MM.1S (cell line): ENCODE results near the gene GPR183.

Source experiments
- DNase-seq: peaks from one replicate; pipeline ENCODE4 v3.0.0-alpha.2; 2015
- H2AFZ ChIP-seq: fragments of 300-600 bp; sonication (generic); 2 replicates; pipeline ENCODE4 v1.6.0; 2016; ENCODE audit warnings: antibody characterized with exemption, low read length
- H3F3A ChIP-seq: fragments of 300-600 bp; sonication (generic); 2 replicates; pipeline ENCODE4 v1.6.1; 2016; ENCODE audit warnings: mild to moderate bottlenecking, antibody characterized with exemption, low read length, moderate library complexity, mixed read lengths; ENCODE audit not compliant: insufficient read depth
- H3K27ac ChIP-seq: fragments of 300-600 bp; sonication (generic); 2 replicates; pipeline ENCODE4 v1.5.1; 2016; ENCODE audit warnings: mild to moderate bottlenecking, low read length
- H3K27me3 ChIP-seq: fragments of 300-600 bp; sonication (generic); replicated peaks from 2 replicates; pipeline ENCODE4 v1.6.0; 2016; ENCODE audit warnings: low read length; ENCODE audit not compliant: insufficient read depth
- H3K36me3 ChIP-seq: fragments of 300-600 bp; sonication (generic); replicated peaks from 2 replicates; pipeline ENCODE4 v1.6.1; 2016; ENCODE audit warnings: mild to moderate bottlenecking, low read length, mixed read lengths; ENCODE audit not compliant: insufficient read depth
- H3K4me1 ChIP-seq: fragments of 300-600 bp; sonication (generic); 2 replicates; pipeline ENCODE4 v1.6.1; 2016; ENCODE audit warnings: low read length, mixed read lengths
- H3K4me2 ChIP-seq: fragments of 300-600 bp; sonication (generic); 2 replicates; pipeline ENCODE4 v1.6.0; 2016; ENCODE audit warnings: low read depth, low read length
- H3K4me3 ChIP-seq: fragments of 300-600 bp; sonication (generic); 2 replicates; pipeline ENCODE4 v1.5.1; 2016; ENCODE audit warnings: low read length, mixed read lengths
- H3K79me2 ChIP-seq: fragments of 300-600 bp; sonication (generic); 2 replicates; pipeline ENCODE4 v1.6.1; 2016; ENCODE audit warnings: mixed run types, low read length, mixed read lengths
- H3K9ac ChIP-seq: fragments of 300-600 bp; sonication (generic); 2 replicates; pipeline ENCODE4 v1.6.1; 2016; ENCODE audit warnings: low read length, mixed read lengths
- H3K9me2 ChIP-seq: fragments of 300-600 bp; sonication (generic); replicated peaks from 2 replicates; pipeline ENCODE4 v1.6.1; 2016; ENCODE audit warnings: mild to moderate bottlenecking, low read length, mixed read lengths; ENCODE audit not compliant: insufficient read depth
- H3K9me3 ChIP-seq: fragments of 300-600 bp; sonication (generic); replicated peaks from 2 replicates; pipeline ENCODE4 v1.6.1; 2016; ENCODE audit warnings: mild to moderate bottlenecking, low read length, mixed read lengths; ENCODE audit not compliant: insufficient read depth
- H4K20me1 ChIP-seq: fragments of 300-600 bp; sonication (generic); 2 replicates; pipeline ENCODE4 v1.6.1; 2016; ENCODE audit warnings: mild to moderate bottlenecking, low read length, moderate library complexity, mixed read lengths; ENCODE audit not compliant: insufficient read depth
- EZH2 ChIP-seq: fragments of 300-600 bp; sonication (generic); optimal IDR thresholded peaks from 2 replicates; pipeline ENCODE3; 2017; ENCODE audit warnings: low read depth, mild to moderate bottlenecking, antibody characterized with exemption, low read length, mixed read lengths
- EZH2phosphoT487 ChIP-seq: fragments of 300-600 bp; sonication (generic); IDR thresholded peaks from 2 replicates; pipeline ENCODE4 v1.6.1; 2018; ENCODE audit warnings: antibody characterized with exemption, low read length
- TF ChIP-seq, protein P1 (sequence below): fragments of 300-600 bp; sonication (generic); IDR thresholded peaks from 2 replicates; pipeline ENCODE4 v1.5.1; 2016; ENCODE audit warnings: antibody characterized with exemption, low read length, mixed read lengths

Gene GPR183

GRCh38 chr13:99273128-99273527 lies 34.1 kb downstream of the GPR183 start:
- H3F3A ChIP-seq: no peaks in the 10 kb centered on the region
- H3K9ac ChIP-seq: no peak overlapping the region
- no peak for DNase-seq
- TF ChIP-seq EZH2: no peak
- TF ChIP-seq EZH2phosphoT487: no peak
- TF ChIP-seq, protein P1, sequence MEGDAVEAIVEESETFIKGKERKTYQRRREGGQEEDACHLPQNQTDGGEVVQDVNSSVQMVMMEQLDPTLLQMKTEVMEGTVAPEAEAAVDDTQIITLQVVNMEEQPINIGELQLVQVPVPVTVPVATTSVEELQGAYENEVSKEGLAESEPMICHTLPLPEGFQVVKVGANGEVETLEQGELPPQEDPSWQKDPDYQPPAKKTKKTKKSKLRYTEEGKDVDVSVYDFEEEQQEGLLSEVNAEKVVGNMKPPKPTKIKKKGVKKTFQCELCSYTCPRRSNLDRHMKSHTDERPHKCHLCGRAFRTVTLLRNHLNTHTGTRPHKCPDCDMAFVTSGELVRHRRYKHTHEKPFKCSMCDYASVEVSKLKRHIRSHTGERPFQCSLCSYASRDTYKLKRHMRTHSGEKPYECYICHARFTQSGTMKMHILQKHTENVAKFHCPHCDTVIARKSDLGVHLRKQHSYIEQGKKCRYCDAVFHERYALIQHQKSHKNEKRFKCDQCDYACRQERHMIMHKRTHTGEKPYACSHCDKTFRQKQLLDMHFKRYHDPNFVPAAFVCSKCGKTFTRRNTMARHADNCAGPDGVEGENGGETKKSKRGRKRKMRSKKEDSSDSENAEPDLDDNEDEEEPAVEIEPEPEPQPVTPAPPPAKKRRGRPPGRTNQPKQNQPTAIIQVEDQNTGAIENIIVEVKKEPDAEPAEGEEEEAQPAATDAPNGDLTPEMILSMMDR: no peak
- no peaks in the 10 kb centered on the region for H3K36me3 ChIP-seq
- H2AFZ ChIP-seq: no peak overlapping the region
- H3K27me3 ChIP-seq: no peaks in the 10 kb centered on the region
- H3K27ac ChIP-seq: no peak overlapping the region
- no peak overlapping the region for H3K4me2 ChIP-seq
- H3K4me1 ChIP-seq: no peaks in the 10 kb centered on the region
- no peak overlapping the region for H3K4me3 ChIP-seq
- H3K9me2 ChIP-seq: no peaks in the 10 kb centered on the region
- H3K79me2 ChIP-seq: no peaks in the 10 kb centered on the region
- H4K20me1 ChIP-seq: no peaks in the 10 kb centered on the region
- H3K9me3 ChIP-seq: no peaks in the 10 kb centered on the region

- Histone ChIP-seq H3K9ac (no peak overlapping the region), H3K27ac (no peak overlapping the region), H3K36me3 (no peaks in the 10 kb centered on the region), H3K9me3 (no peaks in the 10 kb centered on the region), H3K4me3 (no peak overlapping the region), H4K20me1 (no peaks in the 10 kb centered on the region), H3K4me1 (no peaks in the 10 kb centered on the region), H2AFZ (no peak overlapping the region), H3F3A (no peaks in the 10 kb centered on the region), H3K27me3 (no peaks in the 10 kb centered on the region), H3K79me2 (no peaks in the 10 kb centered on the region), H3K4me2 (no peak overlapping the region), H3K9me2 (no peaks in the 10 kb centered on the region)
- no peak for DNase-seq
- TF ChIP-seq, protein P1: no peak
These were observed 34.7 kb downstream of the GPR183 start for GRCh38 chr13:99272481-99272880.

GRCh38 chr13:99271249-99271648 lies 36.0 kb downstream of the GPR183 start:
- no peak for DNase-seq
- Histone ChIP-seq H3F3A (no peaks in the 10 kb centered on the region), H4K20me1 (no peaks in the 10 kb centered on the region), H3K27ac (no peak overlapping the region), H3K4me1 (no peaks in the 10 kb centered on the region), H3K9ac (no peak overlapping the region), H3K27me3 (no peaks in the 10 kb centered on the region), H3K9me3 (no peaks in the 10 kb centered on the region), H3K4me3 (no peak overlapping the region), H3K9me2 (no peaks in the 10 kb centered on the region), H3K4me2 (no peak overlapping the region), H2AFZ (no peak overlapping the region), H3K36me3 (no peaks in the 10 kb centered on the region), H3K79me2 (no peaks in the 10 kb centered on the region)
- TF ChIP-seq EZH2 (no peak), EZH2phosphoT487 (no peak)
- TF ChIP-seq, protein P1: no peak
